ENCODE measurements around the gene S1PR3.
A peak's percentile ranks its signal among the peaks of the same experiment; 100 is the strongest.

The S1PR3 gene

DNA sequence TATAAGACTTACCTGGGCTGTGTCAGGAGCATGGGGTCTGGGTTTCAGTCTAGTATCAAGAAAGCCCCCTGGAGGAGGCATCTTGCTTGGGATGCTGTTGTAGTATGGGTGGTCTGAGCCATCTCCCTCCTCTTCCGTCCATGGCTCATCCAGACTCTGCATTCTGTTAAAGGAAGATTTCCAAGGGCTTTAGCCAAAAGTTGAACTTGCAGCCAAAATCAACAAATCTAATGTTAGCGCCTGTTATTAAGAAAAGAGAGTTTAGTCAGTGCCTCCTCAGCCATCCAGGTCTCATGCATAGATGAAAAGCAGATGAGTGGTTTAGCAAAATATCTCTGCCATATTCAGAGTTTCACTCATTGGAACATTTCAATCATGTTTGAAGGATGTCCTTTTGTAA is 55.6 kb downstream of the S1PR3 start:
- peak; percentile 59 to 66 for DNase-seq (ENCODE audit: low read depth in 2 of 2)
- H3K4me3 ChIP-seq (replicated peaks in 1 of 2; ENCODE audit: low read depth in 2 of 2, low read length in 2 of 2): no peak overlapping the region

DNA sequence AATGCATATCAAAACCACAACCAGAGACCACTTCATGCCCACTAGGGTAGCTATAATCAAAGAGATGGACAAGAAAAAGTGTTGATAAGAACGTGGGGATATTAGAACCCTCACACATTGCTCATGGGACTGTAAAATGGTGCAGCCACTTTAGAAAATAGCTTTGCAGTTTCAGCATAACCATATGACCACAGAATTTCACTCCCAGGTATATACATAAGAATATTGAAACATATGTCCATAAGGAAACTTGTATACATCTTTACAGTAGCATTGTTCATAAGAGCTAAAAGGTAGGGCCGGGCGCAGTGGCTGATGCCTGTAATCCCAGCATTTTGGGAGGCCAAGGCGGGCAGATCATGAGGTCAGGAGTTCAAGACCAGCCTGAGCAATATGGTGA is 56.4 kb downstream of the S1PR3 start:
- TF ChIP-seq CTCF (IDR thresholded peaks at IDR 0.05; ENCODE audit: low read depth, low read length): no peak
- H3K4me3 ChIP-seq (replicated peaks in 1 of 2; ENCODE audit: low read depth in 2 of 2, low read length in 2 of 2): no peak overlapping the region
- DNase-seq (ENCODE audit: low read depth in 2 of 2): no peak

More for the DNA sequence above, 55.6 kb downstream of the S1PR3 start:
- TF ChIP-seq CTCF (IDR thresholded peaks at IDR 0.05; ENCODE audit: low read depth, low read length): no peak

DNA sequence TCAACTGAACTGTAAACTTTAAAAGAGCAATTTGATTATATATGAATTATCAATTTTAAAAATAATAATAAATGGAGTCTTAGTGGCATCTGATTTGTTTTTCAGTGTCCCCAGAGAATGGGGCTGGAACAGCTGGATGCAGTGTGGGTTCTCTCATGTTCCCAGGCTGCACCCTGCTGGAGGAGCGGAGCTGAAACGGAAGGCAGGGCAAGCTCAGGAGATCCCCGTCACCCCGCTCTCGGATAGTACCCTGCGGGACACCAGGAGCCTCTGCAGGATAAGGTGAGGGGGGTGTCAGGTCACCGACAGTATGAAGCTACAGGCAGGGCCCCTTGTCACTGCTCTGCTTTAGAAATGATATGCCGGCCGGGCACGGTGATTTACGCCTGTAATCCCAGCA is 57.3 kb downstream of the S1PR3 start:
- no peak overlapping the region for H3K4me3 ChIP-seq (replicated peaks in 1 of 2; ENCODE audit: low read depth in 2 of 2, low read length in 2 of 2)
- no peak for TF ChIP-seq CTCF (IDR thresholded peaks at IDR 0.05; ENCODE audit: low read depth, low read length)
- no peak for DNase-seq (ENCODE audit: low read depth in 2 of 2)

- H3K4me3 ChIP-seq (replicated peaks in 1 of 2; ENCODE audit: low read depth in 2 of 2, low read length in 2 of 2): no peak overlapping the region
- no peak for TF ChIP-seq CTCF (IDR thresholded peaks at IDR 0.05; ENCODE audit: low read depth, low read length)
- no peak for DNase-seq (ENCODE audit: low read depth in 2 of 2)
Observed at GRCh38 chr9:89049646-89050045, 58.4 kb downstream of the S1PR3 start.

- no peak overlapping the region for H3K4me3 ChIP-seq (replicated peaks in 1 of 2; ENCODE audit: low read depth in 2 of 2, low read length in 2 of 2)
- no peak for DNase-seq (ENCODE audit: low read depth in 2 of 2)
- TF ChIP-seq CTCF (IDR thresholded peaks at IDR 0.05; ENCODE audit: low read depth, low read length): no peak
Observed at GRCh38 chr9:89051421-89052025, 60.3 kb downstream of the S1PR3 start.

DNA sequence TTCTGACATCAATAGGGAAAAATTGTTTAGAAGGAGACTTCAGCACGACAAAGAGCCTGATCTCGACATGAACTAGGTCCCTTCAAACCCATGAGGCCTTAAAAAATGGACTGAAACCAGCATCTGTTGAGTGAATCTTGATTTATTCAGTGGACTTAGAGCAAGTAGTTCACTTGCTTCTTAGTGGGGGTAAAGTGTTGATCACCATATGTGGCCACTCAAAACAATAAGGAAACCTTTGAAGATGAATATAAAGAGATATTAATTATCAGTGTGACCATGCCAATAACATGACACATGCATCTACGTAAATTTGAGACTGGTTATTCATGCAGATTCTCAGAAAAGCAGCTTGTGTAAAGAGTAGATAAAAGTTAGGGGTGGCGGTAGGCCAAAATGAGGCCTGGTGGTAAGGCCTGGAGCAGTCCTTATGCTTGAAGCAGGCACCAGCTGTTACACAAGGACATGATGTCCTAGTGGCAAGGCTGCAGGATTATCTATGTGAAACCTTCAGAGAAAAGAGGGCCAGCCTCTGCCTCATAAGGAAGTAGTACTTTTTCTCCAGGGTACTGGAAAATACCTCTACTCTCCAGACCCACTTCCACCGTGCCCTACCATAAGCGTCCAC is 61.3 kb downstream of the S1PR3 start:
- DNase-seq (ENCODE audit: low read depth in 2 of 2): peak in 1 of 2 donors; percentile 80
- no peak for TF ChIP-seq CTCF (IDR thresholded peaks at IDR 0.05; ENCODE audit: low read depth, low read length)
- no peak overlapping the region for H3K4me3 ChIP-seq (replicated peaks in 1 of 2; ENCODE audit: low read depth in 2 of 2, low read length in 2 of 2)

Data from cardiac fibroblast (primary cell).